Gastrocnemius medialis (tissue), 4 donors: ENCODE measurements around the gene ADORA1.

Experiments
- POLR2A ChIP-seq, 2 donors: fragments of 450-650 bp; IDR thresholded peaks; one replicate each; pipeline ENCODE4 v1.6.1; 2017; ENCODE audit warnings: antibody characterized with exemption in 2 of 2, mild to moderate bottlenecking in 2 of 2, moderate library complexity in 2 of 2
- TF ChIP-seq, protein P1 (sequence below), 5 experiments: fragments of 450-650 bp in 3 of 5; fragments of 200-600 bp in 2 of 5; sonication (generic) in 2 of 5; IDR thresholded peaks in 4 of 5; conservative IDR thresholded peaks in 1 of 5; 1 replicate in 4 of 5; 2 replicates in 1 of 5; pipeline ENCODE4 v1.5.1; 2016 to 2019; ENCODE audit warnings: antibody characterized with exemption in 5 of 5, mild to moderate bottlenecking in 3 of 5, moderate library complexity in 3 of 5

GRCh38 chr1:203200916-203201315 is 73.4 kb downstream of the ADORA1 start:
- TF ChIP-seq, protein P1, sequence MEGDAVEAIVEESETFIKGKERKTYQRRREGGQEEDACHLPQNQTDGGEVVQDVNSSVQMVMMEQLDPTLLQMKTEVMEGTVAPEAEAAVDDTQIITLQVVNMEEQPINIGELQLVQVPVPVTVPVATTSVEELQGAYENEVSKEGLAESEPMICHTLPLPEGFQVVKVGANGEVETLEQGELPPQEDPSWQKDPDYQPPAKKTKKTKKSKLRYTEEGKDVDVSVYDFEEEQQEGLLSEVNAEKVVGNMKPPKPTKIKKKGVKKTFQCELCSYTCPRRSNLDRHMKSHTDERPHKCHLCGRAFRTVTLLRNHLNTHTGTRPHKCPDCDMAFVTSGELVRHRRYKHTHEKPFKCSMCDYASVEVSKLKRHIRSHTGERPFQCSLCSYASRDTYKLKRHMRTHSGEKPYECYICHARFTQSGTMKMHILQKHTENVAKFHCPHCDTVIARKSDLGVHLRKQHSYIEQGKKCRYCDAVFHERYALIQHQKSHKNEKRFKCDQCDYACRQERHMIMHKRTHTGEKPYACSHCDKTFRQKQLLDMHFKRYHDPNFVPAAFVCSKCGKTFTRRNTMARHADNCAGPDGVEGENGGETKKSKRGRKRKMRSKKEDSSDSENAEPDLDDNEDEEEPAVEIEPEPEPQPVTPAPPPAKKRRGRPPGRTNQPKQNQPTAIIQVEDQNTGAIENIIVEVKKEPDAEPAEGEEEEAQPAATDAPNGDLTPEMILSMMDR (IDR thresholded peaks at IDR 0.05 in 4 of 5, conservative IDR thresholded peaks at IDR 0.05 in 1 of 5): no peak
- no peak for TF ChIP-seq POLR2A (IDR thresholded peaks at IDR 0.05)
